ENCODE measurements around the gene IPO8.

GRCh38 chr12:30643366-30643765 lies 52.3 kb downstream of the IPO8 start:
- no peak for TF ChIP-seq CTCF (IDR thresholded peaks at IDR 0.05)
- no peak for TF ChIP-seq POLR2A (IDR thresholded peaks at IDR 0.05)
- TF ChIP-seq POLR2AphosphoS5 (IDR thresholded peaks at IDR 0.05), result no peak

All from prostate gland (tissue), 2 donors.